Vagina (tissue), 2 donors: ENCODE measurements around the gene RAET1L.

ENCODE experiments used
- CTCF ChIP-seq, 3 experiments: fragments of 450-650 bp in 2 of 3; fragments of 200-600 bp in 1 of 3; sonication (generic) in 1 of 3; IDR thresholded peaks; one replicate each; pipeline ENCODE4 v1.5.1; 2017 to 2019; ENCODE audit warnings: antibody characterized with exemption in 3 of 3, mild to moderate bottlenecking in 2 of 3, moderate library complexity in 2 of 3
- POLR2A ChIP-seq, 2 donors: fragments of 450-650 bp; IDR thresholded peaks; one replicate each; pipeline ENCODE4 v1.6.1; 2017; ENCODE audit warnings: antibody characterized with exemption in 2 of 2, mild to moderate bottlenecking in 2 of 2, moderate library complexity in 2 of 2

- TF ChIP-seq CTCF (IDR thresholded peaks at IDR 0.05) (no peak), POLR2A (IDR thresholded peaks at IDR 0.05) (no peak)
Observed at GRCh38 chr6:150043501-150044412, 18.4 kb upstream of the RAET1L start.
